H7 (cell line): ENCODE measurements around the gene CHMP5. TPM values are rescaled to one million over a fixed set of nuclear protein-coding genes. Genes with fewer than 3 reads are reported as not detected.

Experiments
- total RNA-seq: library from RNA; depleted of rRNA; stranded (reverse); fragments of >200 nt; shearing (Covaris generic); gene quantifications from 2 replicates; pipeline ENCODE4 v1.2.3, GENCODE V29; 2014; rRNA removed

Gene CHMP5
- total RNA-seq, 1 experiment from 2014 or later = 44.6 TPM

Other genes with a start within 250 kb of the CHMP5 start
- gene DNAJA1, start 239.8 kb upstream of the CHMP5 start, total RNA-seq = 52.4 and 53.8 TPM in 2 replicates
- 30.4 and 33.7 TPM in 2 replicates for gene SMU1, start 188.4 kb upstream of the CHMP5 start, total RNA-seq
- 5.5 and 6.7 TPM in 2 replicates for gene B4GALT1, start 97.7 kb upstream of the CHMP5 start, total RNA-seq
- gene SPINK4, start 24.9 kb upstream of the CHMP5 start, total RNA-seq = not detected in 2 replicates
- gene BAG1, start 341 bp upstream of the CHMP5 start, total RNA-seq = 27.8 and 28.7 TPM in 2 replicates
- 14.0 and 21.9 TPM in 2 replicates for gene NFX1, start 25.5 kb downstream of the CHMP5 start, total RNA-seq
- gene AQP7, start 137.5 kb downstream of the CHMP5 start, total RNA-seq = not detected in 2 replicates
- gene AQP3, start 182.5 kb downstream of the CHMP5 start, total RNA-seq = 0.18 and 2.6 TPM in 2 replicates
- 53.9 and 59.7 TPM in 2 replicates for gene NOL6, start 208.9 kb downstream of the CHMP5 start, total RNA-seq